GM10266 (cell line): ENCODE measurements around the gene CERT1.

Experiments
- DNase-seq: peaks from one replicate; pipeline ENCODE4 v3.0.0; 2012; ENCODE audit errors: extremely low spot score
- CTCF ChIP-seq: IDR thresholded peaks from 2 replicates; pipeline ENCODE4 v1.5.1; 2012; ENCODE audit warnings: mild to moderate bottlenecking, low read depth; ENCODE audit not compliant: control insufficient read depth, insufficient read depth; ENCODE audit errors: missing control alignments

Gene CERT1

DNA sequence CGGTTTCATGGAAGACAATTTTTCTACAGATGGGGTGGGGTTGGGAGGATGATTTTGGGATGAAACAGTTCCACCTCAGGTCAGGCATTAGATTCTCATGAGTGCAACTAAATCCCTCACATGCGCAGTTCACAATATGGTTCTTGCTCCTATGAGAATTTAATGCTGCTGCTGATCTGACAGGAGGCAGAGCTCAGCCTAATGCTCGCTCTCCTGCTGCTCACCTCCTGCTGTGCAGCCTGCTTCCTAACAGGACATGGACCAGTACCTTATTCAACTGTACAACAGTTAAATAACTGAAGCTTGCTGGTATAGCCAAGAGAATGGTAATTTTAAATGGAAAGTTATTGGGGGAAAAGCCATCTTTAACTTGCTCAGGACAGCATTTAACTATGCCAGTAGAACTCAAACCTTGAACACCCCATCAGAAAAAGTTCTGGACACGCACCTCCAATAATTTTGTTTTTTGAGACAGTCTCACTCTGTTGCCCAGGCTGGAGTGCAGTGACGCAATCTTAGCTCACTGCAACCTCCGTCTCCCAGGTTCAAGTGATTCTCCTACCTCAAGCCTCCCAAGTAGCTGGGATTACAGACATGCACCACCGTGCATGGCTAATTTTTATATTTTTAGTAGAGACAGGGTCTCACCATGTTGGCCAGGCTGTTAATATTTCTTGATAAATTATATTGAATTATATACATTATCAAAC, 146.7 kb downstream of the CERT1 start:
- DNase-seq = no peak
- no peak for TF ChIP-seq CTCF

DNA sequence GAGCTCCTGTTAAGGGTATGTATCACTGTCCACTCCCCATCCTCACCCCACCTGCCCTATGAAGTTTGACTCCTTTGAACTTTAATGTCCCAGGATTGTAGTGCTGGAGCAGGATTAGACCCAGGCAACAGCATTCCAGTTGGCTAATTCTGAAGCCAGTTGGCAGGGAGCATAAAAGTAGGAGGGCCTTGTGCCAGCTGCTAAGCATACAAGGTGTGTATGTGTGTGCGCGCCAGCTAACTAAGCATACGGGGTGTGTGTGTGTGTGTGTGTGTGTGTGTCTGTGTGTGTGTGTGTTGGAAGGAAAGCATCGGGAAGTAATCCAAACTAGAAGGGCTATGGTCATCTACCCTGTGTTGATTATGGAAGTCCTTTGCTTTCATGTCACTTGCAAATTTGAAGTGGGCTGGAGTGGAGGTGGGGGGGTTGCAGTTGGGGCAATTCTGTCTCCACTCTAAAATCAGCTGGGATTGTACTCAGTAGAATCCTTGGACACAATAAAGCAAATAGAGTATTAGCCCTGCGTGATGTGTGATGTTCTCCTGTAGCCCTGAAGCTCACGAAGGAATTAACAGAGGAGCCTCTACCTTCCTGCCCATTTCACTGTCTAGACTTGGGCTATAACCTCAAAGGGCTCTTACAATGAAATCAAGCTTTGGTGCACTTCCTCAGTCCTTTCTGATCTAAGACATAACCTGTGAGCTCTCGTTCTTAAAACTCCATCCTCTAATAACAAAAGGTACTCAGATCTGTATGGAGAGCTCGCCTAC, 147.5 kb downstream of the CERT1 start:
- no peak for DNase-seq
- no peak for TF ChIP-seq CTCF

GRCh38 chr5:75363111-75363510, 148.3 kb downstream of the CERT1 start:
- TF ChIP-seq CTCF = no peak
- DNase-seq = no peak

- no peak for TF ChIP-seq CTCF
- no peak for DNase-seq
Measured at GRCh38 chr5:75362474-75362975, 148.9 kb downstream of the CERT1 start.

- no peak for DNase-seq
- TF ChIP-seq CTCF = no peak
Measured at GRCh38 chr5:75361310-75361709, 150.1 kb downstream of the CERT1 start.

DNA sequence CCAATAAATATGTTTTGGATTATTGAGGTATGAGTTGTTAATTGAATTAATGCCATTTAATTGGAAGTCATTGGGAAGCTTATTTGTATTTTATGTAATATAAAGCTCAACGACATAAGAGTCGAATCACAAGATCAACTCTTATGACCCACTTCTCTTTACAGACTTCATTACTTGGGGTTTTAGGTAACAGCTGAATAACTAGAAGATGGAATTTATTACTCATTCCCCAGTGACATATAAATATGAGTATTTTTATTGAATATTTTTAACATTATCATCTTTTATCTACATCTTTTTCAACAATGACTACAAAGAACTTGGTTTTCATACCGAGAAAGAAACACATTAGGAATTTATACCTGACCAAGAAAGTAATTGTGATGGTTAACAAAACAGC, 153.3 kb downstream of the CERT1 start:
- no peak for TF ChIP-seq CTCF
- DNase-seq = no peak

- TF ChIP-seq CTCF = no peak
- no peak for DNase-seq
Measured at GRCh38 chr5:75356719-75357118, 154.7 kb downstream of the CERT1 start.
